NCI-H526 (cell line): Measurements from ENCODE around the gene KLHL29.

ENCODE experiments used
- DNase-seq, 2 experiments: peaks; one replicate each; lab custom pipeline; 2025; lab: John Stamatoyannopoulos, UW

Gene KLHL29

DNA sequence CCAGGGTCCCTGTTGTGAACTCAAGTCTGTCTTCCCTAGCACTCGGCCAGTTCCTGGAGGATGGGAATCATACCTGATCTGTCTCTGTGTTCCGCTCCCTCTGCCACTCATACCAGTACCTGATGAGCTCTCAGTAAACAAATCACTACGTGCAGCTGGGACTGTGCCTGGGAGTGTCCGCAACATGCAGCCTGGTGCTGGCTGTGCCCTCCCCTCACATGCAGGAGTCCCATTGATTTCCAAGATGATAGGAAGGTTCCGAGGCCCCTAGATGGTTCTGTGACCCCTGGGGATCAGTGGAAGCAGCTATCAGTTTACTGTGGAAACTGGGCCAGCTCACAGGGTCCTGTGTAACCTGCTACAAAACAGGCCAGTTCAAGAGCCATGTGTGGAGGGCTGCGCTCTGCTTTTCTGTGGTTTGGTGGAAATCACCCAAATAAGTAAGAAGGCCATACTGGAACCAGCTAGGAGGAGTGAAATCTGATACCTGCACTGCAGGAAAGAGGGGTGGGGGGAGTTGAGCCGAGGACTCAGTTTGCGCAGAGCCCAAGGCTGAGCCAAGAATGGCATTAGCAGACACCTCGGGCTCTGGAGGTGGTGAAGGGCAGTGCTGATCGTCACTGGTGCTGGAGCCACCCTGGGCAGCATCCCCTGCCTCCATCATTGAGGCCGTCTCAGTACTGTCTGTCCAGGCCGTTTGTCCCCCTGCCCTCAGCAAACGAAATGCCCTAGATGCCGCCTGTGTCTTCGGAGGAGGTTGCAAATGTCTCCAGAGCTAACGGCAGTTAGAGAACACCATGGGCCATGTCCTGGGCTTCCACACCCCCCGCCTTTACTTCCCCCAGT is 93.3 kb downstream of the KLHL29 start:
- no peak for DNase-seq

DNA sequence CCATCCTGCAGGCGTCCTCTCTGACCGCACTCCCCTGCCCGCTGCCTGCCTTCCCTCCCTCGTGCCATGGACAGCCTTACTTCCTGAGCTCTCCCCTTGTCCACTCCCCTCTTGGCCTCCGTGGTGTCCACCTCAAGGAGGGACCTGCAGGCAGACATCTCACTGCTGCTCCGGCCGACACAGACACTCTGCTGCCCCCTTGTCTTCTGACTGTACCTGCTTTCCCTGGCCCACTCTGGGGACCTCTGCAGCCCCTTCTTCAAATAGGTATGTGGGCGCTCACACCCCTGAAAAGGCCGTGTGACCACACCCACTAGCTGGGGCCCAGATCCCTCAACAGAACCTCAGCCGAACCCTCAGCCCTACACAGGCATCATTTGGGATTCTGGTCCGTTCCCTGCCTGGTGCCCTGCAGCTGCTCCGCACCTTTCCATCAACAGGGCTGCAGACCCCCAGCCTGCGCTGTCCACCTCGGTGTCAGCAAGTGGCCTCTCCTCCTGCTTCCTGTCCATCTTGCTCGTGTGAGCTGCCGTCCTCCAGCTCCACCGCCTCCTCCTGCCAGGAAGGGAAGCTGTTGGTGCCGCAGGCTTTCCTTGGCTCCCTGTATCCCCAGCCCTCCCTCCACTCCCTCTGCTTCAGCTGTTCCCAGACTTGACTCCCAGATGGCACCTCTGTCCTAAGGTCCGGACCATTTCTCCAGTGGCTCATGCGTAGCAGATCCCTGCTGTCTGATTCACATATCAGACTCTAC is 94.1 kb downstream of the KLHL29 start:
- no peak for DNase-seq

DNA sequence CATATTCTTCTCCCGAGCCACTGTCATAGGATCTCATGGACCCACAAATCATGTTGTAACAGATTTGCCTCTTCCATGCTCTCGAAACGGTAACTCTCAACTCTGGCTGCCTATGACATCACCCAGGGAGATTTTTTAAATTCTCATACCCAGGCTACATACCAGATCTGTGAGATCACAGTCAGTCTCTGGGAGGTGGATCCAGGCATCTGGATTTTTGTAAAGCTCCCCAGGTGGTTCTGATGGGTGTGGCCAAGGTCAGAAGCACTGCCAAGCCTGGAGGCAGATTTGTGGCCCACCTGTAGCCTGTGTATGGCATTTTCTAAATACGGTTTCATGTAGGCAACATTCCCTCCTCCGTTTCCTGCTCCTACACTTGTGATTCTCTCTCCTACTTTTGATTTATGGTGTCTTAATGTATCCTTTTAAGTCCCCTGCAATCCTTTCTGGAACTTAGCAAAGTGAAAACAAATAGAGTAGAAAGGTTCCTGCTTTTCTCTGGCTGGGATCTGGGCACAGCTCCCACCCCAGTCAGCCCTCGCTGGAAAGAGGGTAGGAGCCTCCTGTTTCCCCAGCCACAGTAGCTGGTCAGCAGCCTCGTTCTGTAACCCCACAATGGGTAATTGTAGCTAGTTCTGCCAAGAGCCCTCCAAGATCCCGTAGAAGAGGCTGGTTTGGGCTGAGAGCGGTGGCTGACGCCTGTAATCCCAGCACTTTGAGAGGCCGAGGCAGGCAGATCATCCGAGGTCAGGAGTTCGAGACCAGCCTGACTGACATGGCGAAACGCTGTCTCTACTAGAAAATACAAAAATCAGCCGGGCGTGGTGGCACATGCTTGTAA is 96.2 kb downstream of the KLHL29 start:
- DNase-seq = no peak

- DNase-seq = no peak
Observed at GRCh38 chr2:23482188-23482587, 97.2 kb downstream of the KLHL29 start.

DNA sequence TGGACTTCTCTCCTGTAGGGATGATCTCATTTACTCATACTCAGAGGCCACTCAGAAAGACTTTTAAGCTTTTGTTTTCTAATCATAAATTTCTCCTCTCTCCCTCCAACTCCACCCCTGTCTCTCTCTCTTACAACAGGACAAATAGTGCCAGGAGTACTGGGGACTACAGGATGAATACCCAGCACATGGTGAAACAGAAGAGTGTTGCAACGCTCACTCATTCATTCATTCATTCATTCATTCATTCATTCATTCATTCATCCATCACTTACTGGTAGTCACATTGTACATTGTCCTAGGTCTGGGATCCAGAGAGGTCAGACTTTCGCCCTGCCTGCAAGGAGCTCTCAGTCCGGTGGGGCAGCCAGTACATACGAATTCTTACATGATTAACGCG is 97.6 kb downstream of the KLHL29 start:
- no peak for DNase-seq

- DNase-seq = no peak
Observed at GRCh38 chr2:23483791-23484190, 98.8 kb downstream of the KLHL29 start.

- DNase-seq = no peak
Observed at GRCh38 chr2:23484275-23484674, 99.3 kb downstream of the KLHL29 start.

GRCh38 chr2:23484767-23485166 is 99.8 kb downstream of the KLHL29 start:
- no peak for DNase-seq

- no peak for DNase-seq
Observed at GRCh38 chr2:23485261-23485660, 100.3 kb downstream of the KLHL29 start.

- no peak for DNase-seq
Observed at GRCh38 chr2:23485841-23486683, 101.1 kb downstream of the KLHL29 start.

DNA sequence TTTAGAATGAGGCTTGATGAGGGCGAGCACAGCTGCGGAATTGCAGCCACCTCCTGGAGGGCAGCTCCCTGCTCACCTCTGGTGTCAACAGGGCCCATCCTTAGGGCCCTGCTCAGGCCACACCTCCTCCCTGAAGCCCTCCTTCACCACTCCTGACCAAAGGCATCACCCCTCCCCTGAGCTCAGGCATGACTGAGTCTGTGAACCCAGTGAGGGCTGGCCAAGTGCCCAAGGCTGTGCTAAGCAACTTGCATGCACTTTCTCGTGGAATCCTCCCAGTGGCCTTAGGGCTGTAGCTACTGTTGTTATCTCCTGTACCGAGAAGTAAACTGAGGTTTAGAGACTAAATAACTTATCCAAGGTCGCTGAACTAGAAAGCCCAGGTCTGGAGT is 101.7 kb downstream of the KLHL29 start:
- no peak for DNase-seq

GRCh38 chr2:23487735-23488492 is 102.9 kb downstream of the KLHL29 start:
- no peak for DNase-seq

- no peak for DNase-seq
Observed at GRCh38 chr2:23488584-23488983, 103.6 kb downstream of the KLHL29 start.

DNA sequence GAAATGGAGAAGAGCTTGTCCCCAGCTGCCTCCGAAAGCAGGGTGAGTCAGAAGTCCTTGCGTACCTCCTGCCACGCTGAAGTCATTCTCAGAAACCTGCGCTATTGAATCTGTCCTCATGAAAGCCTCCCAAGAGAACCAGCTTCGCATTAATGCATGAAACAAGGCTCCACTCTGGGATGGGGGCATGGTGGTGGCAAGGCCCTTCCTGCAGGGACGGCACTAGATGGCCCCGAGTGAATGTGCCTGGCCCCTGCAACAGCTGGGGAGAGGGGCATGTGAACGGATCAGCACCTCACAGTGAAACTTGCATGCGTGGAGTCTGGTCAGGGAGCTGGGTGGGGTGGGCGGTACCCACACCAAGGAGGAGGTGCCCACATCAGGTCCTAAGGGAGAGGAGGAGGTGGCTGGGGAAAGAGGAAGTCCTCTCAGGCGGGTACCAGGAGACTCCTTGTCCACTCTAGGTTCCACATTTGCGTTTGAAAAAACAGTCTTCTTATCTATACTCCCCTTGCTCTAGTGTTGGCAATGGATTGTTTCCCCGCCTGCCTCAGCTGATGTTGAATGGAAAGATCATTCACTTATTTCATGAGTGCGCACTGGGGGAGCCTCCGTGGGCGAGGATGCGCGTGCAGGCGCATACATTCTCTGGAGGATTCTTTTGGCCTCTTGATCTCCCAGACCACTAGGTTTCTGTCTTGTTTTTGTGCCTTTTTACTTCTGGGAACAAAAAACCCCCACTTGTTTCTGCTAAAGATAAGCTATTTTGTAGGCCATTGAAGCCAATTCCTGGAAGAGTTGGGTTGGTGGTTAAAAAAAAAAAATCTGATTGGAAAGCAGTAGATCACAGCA is 104.7 kb downstream of the KLHL29 start:
- no peak for DNase-seq

GRCh38 chr2:23491591-23492336 is 106.8 kb downstream of the KLHL29 start:
- no peak for DNase-seq

DNA sequence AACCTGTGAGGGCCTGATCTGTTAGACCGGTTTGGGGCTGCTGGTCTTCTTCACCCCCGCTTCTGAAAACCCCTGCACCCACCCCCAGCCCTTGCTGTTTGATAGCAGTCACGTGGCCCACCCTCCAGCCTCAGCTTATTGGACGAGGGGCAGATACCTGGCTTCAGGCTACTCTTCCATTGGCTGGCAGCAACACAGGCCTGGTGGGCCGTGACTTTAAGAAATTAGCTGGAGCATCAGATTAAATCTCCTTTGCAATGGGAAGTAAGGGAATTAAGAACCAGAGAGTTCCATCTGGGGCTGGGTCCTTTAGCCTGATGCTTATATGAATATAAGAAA is 107.3 kb downstream of the KLHL29 start:
- no peak for DNase-seq

DNA sequence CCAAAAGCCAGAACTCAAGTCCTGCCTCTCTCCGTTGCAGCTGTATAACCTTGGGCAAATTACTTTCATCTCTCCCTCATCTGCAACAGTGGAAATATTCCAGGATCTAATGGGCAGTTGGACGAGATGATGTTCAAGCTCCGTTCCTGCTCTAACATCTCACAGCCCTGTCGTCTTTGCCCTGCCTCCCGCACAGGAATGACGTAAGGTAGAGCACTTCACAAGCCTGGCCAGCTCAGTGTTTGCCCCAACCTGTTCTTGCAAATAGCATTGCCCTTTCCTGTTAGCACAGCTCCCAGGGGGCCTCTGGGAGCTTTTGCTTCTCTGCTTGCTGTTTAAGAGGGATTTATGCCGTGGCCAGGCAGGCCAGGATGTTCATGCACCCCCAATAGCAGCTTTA is 107.9 kb downstream of the KLHL29 start:
- peak; percentile 60 to 85 for DNase-seq

GRCh38 chr2:23493846-23494245 is 108.9 kb downstream of the KLHL29 start:
- no peak for DNase-seq

- DNase-seq = no peak
Observed at GRCh38 chr2:23494286-23494685, 109.3 kb downstream of the KLHL29 start.
